Central memory CD8-positive, alpha-beta T cell (primary cell): ENCODE data around the gene LSP1.
"Not testable (repeated sequence)": the region's sequence is repeated elsewhere in the genome, so short reads cannot be mapped to it uniquely, and the experiment has no call there.

ENCODE experiments used
- ATAC-seq: fragments of 150-1000 bp; cut with Tn5 transposase; replicated peaks from 2 replicates; pipeline ENCODE4 v1.10.0; 2022; ENCODE audit warnings: mild to moderate bottlenecking, moderate FRiP score, moderate number of reproducible peaks; ENCODE audit not compliant: poor library complexity, severe bottlenecking; ENCODE audit errors: extremely low read depth
- DNase-seq, 2 donors: peaks; one replicate each; pipeline ENCODE4 v3.0.0; 2021; ENCODE audit warnings: low spot score in 2 of 2
- H3K27ac Mint-ChIP-seq: one replicate; pipeline ENCODE4 v1.8.0; 2022; ENCODE audit warnings: low read depth, mild to moderate bottlenecking, moderate library complexity, mixed read lengths
- H3K27me3 Mint-ChIP-seq: one replicate; pipeline ENCODE4 v1.8.0; 2022; ENCODE audit warnings: mixed read lengths
- H3K36me3 Mint-ChIP-seq: one replicate; pipeline ENCODE4 v1.8.0; 2022; ENCODE audit warnings: mild to moderate bottlenecking, moderate library complexity, mixed read lengths; ENCODE audit not compliant: insufficient read depth
- H3K4me1 Mint-ChIP-seq: one replicate; pipeline ENCODE4 v1.8.0; 2022; ENCODE audit warnings: mixed read lengths
- H3K4me3 Mint-ChIP-seq: one replicate; pipeline ENCODE4 v1.8.0; 2022; ENCODE audit warnings: mild to moderate bottlenecking, moderate library complexity, mixed read lengths
- H3K9me3 Mint-ChIP-seq: one replicate; pipeline ENCODE4 v1.8.0; 2022; ENCODE audit warnings: mixed read lengths

Gene LSP1

DNA sequence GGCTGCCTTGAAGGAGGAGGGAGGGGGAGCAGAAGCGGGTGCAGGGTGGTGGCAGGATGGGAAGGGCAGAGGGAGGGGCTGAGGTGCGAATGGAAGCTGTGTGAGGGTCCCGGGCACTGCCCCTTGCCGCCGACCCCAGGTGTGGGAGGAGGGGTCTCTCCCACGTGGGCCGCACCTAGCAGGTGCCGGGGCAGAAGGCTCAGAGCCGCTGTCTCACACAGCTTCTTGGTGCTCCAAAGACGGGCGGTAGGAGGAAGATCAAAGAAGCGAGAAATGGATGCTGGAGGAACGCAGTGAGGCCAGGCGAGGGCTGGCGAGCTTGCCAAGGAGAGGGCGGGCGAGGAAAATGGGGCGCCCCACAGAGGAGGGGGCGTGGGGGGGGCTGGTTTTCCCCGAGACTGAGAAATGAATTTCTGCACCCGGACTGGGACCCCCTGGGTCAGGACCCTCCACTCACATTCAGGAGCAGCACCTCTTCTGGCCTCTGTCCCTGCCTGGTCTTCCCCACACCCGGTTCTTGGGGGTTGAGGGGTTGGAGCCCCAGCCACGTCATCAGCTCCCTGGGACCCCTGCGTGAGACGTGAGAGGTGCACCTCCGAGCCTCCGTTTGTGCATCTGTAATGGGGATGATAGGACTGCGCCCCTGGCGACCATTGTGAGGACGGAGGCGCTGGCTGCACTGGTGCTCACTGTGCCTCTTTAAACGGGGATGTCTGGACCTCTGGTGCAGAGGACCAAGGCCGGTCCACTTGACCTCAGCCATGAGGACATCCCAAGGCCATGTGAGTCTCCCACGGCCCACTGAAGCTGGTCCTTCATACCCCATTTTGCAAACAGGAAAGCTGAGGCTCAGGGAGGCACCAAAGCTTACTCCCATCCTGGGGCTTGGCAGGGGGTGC is 16.8 kb downstream of the LSP1 start:
- no peak for ATAC-seq
- peaks cover 75% of the 10 kb centered on the region for H3K4me1 Mint-ChIP-seq
- H3K36me3 Mint-ChIP-seq: peaks cover 34% of the 10 kb centered on the region
- no peaks in the 10 kb centered on the region for H3K27me3 Mint-ChIP-seq
- H3K27ac Mint-ChIP-seq: peak overlapping the region; percentile 93
- no peaks in the 10 kb centered on the region for H3K9me3 Mint-ChIP-seq
- H3K4me3 Mint-ChIP-seq: peak overlapping the region; percentile 75
- DNase-seq: no peak

DNA sequence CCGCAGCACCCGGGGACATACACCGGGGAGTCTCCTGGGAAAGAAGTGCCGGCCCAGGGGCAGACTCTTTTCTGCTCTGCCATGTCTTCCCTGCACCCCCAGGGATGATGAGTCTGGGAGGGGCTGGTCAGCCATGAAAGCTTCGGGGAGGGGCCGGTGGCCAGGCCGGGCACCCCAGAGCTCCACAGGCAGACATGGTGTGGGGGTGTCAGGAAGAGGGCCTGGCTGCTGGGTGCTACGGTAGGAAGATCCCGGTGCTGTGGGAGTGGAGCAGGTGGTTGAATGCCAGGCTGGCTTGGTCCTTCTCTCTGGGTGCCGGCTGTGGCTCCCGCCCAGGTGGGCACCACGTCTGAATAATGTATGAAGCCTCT is 17.4 kb downstream of the LSP1 start:
- Mint-ChIP-seq H3K27me3 (no peaks in the 10 kb centered on the region), H3K4me1 (peaks cover 76% of the 10 kb centered on the region), H3K9me3 (no peaks in the 10 kb centered on the region), H3K4me3 (peak overlapping the region; percentile 75), H3K36me3 (peaks cover 31% of the 10 kb centered on the region), H3K27ac (peak overlapping the region; percentile 93)
- ATAC-seq (no peak), DNase-seq (no peak)

DNA sequence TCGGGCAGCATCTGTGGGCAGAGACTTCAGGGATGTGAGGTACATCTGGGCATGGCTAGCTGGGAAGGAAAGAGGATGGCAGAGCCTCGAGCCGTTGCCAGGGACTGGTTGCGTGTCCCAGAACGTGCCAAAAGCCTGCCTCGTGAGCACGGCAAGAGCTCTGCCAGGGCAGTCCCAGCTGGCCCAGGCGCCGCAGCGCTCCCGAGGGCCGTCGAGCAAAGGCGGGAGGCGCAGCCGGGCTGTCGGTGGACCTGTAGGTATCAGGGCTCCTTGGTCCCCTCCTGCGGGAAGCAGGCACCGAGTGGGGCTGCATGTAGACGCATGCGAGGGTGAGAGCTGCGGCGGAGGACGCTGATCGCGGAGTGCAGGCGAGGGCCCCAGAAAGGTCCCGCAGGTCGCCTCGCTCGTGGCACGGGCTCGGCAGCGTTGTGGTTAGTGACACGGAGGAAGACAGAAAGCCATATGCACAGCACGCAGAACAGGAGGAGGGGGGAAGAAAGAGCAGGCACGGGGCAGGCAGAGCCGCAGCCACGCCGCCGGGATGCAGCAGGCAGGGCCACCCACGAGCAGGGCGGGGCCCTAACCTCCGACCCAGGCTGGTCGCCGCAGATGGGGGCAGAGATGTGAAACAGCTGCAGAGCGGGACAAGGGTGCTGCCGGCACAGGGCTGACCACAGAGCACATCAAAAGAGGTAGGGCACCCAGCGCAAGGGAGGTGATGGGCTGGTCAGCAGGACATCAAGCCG is 18.0 kb downstream of the LSP1 start:
- no peaks in the 10 kb centered on the region for H3K9me3 Mint-ChIP-seq
- peaks cover 73% of the 10 kb centered on the region for H3K4me1 Mint-ChIP-seq
- H3K36me3 Mint-ChIP-seq: peaks cover 31% of the 10 kb centered on the region
- peak overlapping the region; percentile 75 for H3K4me3 Mint-ChIP-seq
- peak overlapping the region; percentile 93 for H3K27ac Mint-ChIP-seq
- ATAC-seq (peak; percentile 86), DNase-seq (peak in 1 of 2 donors; percentile 53)
- H3K27me3 Mint-ChIP-seq: no peaks in the 10 kb centered on the region

DNA sequence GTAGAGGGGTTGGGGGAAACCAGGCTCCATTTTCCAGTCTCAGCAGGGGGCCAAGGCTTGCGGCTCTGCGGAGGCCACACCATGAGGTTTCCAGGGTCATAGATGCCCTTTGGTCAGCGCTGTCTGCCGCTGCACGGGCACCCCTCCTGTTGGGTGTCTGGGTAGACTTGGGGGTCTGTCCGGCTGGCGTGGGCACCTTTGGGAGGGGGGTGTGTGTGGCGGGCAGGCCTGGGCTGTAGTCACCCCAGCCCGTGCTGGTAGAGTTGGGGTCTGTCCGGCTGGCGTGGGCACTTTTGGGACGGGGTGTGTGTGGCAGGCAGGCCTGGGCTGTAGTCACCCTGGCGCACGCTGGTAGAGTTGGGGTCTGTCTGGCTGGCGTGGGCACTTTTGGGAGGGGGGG is 18.6 kb downstream of the LSP1 start:
- Mint-ChIP-seq H3K4me3 (peak overlapping the region; percentile 75), H3K9me3 (no peaks in the 10 kb centered on the region), H3K36me3 (peaks cover 30% of the 10 kb centered on the region), H3K27ac (peak overlapping the region; percentile 93), H3K27me3 (no peaks in the 10 kb centered on the region), H3K4me1 (peaks cover 71% of the 10 kb centered on the region)
- ATAC-seq: no peak
- DNase-seq: no peak

DNA sequence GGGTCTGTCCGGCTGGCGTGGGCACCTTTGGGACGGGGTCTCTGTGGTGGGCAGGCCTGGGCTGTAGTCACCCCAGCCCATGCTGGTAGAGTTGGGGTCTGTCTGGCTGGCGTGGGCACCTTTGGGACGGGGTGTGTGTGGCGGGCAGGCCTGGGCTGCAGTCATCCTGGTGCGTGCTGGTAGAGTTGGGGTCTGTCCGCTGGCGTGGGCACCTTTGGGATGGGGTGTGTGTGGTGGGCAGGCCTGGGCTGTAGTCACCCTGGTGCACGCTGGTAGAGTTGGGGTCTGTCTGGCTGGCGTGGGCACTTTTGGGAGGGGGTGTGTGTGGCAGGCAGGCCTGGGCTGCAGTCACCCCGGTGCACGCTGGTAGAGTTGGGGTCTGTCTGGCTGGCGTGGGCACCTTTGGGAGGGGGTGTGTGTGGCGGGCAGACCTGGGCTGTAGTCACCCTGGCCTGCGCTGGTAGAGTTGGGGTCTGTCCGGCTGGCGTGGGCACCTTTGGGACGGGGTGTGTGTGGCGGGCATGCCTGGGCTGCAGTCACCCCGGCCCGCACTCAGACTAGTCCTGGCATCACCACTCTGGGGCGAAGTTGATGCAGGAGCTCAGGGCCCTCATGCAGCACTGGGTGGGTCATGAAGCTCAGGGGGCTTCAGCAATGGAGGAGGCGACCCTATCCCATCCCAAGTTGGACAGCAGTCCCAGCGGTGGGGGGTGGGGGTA is 19.5 kb downstream of the LSP1 start:
- Mint-ChIP-seq H3K27ac (peak overlapping the region; percentile 93), H3K9me3 (no peaks in the 10 kb centered on the region), H3K27me3 (no peaks in the 10 kb centered on the region), H3K36me3 (peaks cover 27% of the 10 kb centered on the region), H3K4me3 (peak overlapping the region; percentile 75), H3K4me1 (peaks cover 68% of the 10 kb centered on the region)
- ATAC-seq (no peak), DNase-seq (no peak)

DNA sequence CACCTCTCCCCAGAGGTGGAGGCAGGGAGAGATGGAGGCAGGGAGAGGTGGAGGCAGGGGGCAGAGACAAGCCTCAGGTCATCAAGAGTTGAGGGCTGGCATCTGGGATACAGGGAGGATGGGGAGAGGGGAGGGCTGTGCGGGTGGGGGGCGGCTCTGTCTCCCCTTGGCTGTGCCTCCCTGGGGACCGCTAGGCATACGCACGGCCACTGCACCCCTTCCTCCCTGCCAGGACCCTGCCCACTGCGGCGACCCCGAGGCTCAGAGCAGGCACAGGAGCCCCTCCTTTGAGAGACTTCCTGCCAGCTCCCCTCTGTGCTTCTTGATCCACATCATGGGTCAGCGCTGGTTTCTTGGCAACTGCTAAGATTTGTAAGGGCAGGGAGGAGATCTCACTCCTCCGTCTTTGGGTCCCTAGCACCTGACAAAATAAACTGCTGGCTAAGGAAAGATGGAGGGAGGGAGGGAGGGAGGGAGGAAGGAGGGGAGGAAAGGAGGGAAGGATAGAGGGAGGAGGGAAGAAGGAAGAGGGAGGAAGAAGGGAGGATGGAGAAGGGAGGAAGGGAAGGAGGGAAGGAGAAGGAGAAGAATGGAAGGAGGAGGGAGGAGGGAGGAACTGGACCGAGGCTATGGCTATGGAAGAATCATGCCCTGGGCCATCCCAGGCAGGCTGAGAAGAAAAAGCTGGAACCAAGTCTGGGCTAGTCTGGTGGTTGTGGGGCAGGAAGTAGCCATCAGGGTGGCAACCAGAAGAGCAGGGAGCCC is 20.3 kb downstream of the LSP1 start:
- ATAC-seq (no peak), DNase-seq (no peak)
- Mint-ChIP-seq H3K27me3 (no peaks in the 10 kb centered on the region), H3K4me3 (peak overlapping the region; percentile 75), H3K27ac (peak overlapping the region; percentile 93), H3K36me3 (peaks cover 27% of the 10 kb centered on the region), H3K4me1 (peaks cover 68% of the 10 kb centered on the region), H3K9me3 (no peaks in the 10 kb centered on the region)

DNA sequence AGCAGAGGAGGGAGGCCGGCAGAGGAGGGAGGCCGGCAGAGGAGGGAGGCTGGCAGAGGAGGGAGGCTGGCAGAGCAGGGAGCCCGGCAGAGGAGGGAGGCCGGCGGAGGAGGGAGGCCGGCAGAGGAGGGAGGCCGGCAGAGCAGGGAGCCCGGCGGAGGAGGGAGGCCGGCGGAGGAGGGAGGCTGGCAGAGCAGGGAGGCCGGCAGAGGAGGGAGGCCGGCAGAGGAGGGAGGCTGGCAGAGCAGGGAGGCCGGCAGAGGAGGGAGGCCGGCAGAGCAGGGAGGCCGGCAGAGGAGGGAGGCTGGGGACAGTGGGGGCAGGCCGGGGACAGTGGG is 20.9 kb downstream of the LSP1 start:
- H3K9me3 Mint-ChIP-seq, H3K27me3 Mint-ChIP-seq, DNase-seq, ATAC-seq, H3K4me3 Mint-ChIP-seq: not testable (repeated sequence)
- Mint-ChIP-seq H3K36me3 (peaks cover 27% of the 10 kb centered on the region), H3K4me1 (peaks cover 67% of the 10 kb centered on the region), H3K27ac (peak overlapping the region; percentile 53)

DNA sequence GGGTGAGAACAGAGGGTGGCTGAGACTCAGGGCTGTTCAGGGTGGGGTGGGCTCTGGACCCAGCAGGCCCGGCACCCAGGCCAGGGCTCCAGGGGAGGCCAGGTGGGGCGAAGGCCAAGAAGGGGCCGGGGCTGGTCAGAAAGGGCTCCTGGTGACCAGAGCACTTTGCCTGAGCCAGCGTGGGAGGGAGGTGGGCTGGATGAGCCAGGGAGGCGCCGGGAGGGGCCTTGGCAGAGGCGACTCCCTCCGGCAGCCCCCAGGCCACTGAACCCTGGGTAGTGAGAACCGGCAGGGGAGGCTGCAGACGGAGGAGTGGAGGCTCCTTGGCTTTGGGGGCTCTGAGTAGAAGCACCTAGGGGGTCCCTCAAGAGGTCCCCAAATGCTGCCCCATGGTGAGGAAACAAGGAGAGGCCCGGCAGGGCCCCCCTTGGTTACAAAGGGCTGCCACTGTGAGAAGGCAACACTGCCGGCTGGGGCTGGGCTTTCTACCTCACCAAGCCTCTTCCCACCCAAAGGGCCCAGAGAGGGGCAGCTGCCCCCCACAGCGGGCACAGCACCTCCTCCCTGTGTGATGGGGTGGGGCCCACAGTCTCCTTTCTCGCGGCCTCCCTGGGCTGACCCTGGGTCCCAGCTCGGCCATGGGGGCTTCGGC is 21.7 kb downstream of the LSP1 start:
- not testable (repeated sequence) for H3K9me3 Mint-ChIP-seq, H3K4me3 Mint-ChIP-seq, H3K27me3 Mint-ChIP-seq, DNase-seq, H3K27ac Mint-ChIP-seq, ATAC-seq
- peaks cover 59% of the 10 kb centered on the region for H3K4me1 Mint-ChIP-seq
- peaks cover 21% of the 10 kb centered on the region for H3K36me3 Mint-ChIP-seq

DNA sequence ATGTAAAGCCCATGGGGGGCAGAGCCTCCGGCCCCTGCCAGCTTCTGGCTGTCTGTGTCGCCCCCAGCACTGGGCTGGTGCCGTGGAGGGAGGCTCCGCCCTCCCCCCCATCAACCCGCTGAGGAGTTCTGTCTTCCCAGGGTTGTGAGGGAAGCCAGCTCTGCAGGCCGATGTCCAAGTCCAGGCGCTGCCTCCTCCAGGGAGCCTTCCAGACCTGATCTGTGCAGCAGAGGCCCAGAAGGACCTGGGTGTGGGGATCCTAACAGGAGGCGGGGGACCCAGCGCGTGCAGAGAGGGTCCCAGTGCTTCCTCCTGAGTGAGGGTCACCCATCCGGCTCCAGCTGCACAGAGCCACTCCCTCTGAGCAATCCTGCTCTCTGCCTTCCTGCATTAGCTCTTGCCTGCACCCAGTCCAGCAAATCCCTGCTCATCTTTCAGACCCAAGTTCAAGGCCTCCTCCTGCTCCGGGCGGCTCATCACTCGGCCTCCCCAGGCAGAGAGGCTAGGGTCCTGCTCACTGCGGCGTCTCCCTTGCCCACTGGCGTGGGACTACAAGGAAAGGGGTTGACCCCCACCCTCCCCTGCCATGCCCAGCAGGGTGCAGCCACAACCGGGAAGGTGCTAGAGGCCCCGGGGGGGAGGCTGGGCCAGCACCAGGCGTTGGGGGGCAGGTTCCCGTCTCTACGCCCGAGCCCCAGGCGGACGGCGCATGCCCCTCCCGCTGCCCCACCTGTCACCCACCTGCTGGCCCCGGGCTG is 22.4 kb downstream of the LSP1 start:
- Mint-ChIP-seq H3K27me3 (no peaks in the 10 kb centered on the region), H3K36me3 (peaks cover 17% of the 10 kb centered on the region), H3K4me3 (peak overlapping the region; percentile 50), H3K4me1 (peaks cover 57% of the 10 kb centered on the region), H3K27ac (peak overlapping the region; percentile 81), H3K9me3 (no peaks in the 10 kb centered on the region)
- no peak for ATAC-seq
- DNase-seq: no peak

DNA sequence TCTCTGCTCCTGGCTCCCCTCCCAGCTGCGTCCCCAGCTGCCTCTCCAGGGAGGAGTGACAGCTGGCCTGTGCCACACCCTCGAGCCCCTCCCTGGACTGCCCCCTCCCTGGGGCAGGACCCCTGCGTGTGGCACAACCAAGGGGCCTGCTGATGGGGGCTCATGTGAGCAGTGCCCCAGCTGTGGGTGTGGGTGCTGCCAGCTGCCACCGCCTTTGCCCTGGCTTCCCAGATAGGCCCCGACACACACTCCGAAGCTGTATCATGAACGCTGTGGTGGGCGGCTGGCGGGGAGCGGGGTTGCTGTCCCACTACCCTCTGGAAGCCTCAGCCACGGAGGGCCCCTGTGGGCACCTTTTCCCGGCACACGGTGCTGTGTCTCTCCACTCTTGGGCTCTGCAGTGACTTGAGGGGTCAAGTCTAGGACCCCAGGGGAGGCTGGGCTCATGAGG is 23.0 kb downstream of the LSP1 start:
- not testable (repeated sequence) for H3K27me3 Mint-ChIP-seq, ATAC-seq, H3K9me3 Mint-ChIP-seq, H3K4me3 Mint-ChIP-seq, DNase-seq
- Mint-ChIP-seq H3K36me3 (peaks cover 13% of the 10 kb centered on the region), H3K4me1 (peaks cover 51% of the 10 kb centered on the region), H3K27ac (peak overlapping the region; percentile 81)

DNA sequence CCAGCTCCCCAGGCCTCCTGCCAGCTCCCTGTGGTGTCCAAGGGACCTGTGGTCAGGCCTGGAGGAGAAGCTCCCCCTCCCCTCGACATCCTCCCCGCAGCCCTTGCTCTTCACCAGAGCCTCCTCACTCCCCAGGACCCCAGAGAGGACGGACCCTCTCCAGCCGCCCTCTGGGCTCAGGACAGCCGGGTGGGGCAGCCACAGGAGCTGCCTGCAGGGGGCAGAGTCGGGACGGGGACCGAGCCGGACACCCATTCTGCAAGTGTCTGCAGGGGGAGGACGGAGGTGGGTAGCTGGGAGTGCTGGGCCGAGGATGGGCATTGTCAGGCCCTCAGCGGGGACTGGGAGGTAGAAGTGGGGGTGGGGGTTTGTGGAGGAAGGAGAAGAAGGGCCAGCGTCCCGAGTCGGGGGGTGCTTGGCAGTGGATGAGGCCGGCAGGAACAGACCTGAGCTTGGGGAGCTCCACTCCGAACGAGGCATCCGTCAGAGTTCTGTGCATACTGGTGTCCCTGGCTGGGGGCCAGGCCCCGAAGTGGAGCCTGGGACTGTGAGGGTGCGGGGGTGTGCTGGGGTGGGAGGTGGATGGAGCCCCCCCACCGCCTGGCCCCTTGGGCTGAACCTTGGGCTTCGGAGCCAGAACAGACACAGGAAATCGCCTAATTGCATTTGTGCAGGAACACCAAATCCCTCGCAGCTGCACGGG is 23.6 kb downstream of the LSP1 start:
- Mint-ChIP-seq H3K36me3 (peaks cover 10% of the 10 kb centered on the region), H3K4me1 (peaks cover 45% of the 10 kb centered on the region), H3K27ac (no peak overlapping the region), H3K27me3 (no peaks in the 10 kb centered on the region), H3K9me3 (no peaks in the 10 kb centered on the region), H3K4me3 (no peak overlapping the region)
- DNase-seq: no peak
- ATAC-seq: no peak
